RPMI7951 (cell line): ENCODE data around the gene SCAF1. TPM values are rescaled to one million over a fixed set of nuclear protein-coding genes. Genes with fewer than 3 reads are reported as not detected.

Source experiments
- DNase-seq: peaks from one replicate; pipeline ENCODE4 v3.0.0-alpha.2; 2012; ENCODE audit warnings: low read depth
- total RNA-seq: library from RNA; depleted of rRNA; stranded (reverse); fragments of >200 nt; shearing (Covaris generic); gene quantifications from 2 replicates; pipeline ENCODE4 v1.2.3, GENCODE V29; 2014

Gene SCAF1
- total RNA-seq, 1 experiment from 2014 or later, result 7.1 TPM

DNA sequence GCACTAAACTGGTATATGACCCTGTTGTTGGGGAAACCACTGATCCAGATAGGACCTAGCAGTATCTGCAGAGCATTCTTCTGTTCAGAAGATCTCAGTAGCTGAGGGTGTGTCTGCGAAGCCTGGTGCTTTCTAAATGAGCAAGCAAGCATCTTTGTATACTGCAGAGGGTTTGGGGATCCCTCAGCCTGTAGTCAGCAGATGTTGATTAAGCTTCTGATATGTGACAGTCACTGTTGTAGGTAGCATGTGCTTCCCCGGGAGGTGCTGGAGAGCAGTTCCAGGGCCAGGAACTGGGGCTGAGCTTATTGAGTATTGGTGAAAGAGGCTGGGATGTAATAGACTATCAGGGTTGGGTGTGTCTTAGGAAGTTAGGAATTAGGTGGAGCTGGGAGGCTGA is 1.5 kb downstream of the SCAF1 start:
- no peak for DNase-seq

- no peak for DNase-seq
Observed at GRCh38 chr19:49645592-49645991, 3.6 kb downstream of the SCAF1 start.

DNA sequence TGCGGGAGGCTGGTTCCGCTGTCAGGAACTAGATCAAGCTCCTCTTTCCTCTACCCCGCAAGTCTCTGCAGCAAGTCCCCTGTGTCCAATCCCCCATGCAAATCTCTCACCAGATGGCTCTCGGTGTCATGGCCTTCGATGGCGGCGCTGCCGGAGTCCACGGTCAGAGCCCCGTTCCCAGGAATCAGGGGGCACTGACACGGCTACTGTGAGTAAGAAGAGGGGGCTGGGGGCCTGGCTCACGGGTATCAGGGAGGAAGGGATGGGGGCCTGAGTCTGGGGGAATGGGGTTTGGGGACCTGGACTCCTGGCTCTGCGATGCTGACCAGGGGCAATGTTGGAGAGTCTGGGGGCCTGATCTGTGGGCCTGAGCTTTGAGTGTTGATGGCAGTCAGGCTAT is 4.0 kb downstream of the SCAF1 start:
- DNase-seq, result no peak

DNA sequence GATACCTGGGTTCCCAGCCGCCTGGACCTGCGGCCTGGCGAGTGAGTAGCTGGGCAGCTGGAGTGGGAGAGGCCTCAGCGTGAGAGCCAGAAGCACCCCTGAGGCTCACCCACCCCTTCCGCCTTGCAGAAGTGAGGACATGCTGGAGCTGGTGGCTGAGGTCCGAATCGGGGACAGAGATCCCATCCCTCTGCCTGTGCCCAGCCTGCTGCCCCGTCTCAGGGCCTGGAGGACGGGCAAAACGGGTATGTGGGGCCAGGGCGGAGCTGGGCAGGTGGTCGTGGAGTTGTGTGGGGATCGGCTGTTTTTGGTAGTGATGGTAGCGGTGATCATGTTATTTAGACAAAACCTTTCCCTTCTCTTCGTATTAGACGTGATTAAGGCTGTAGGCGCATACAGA is 4.6 kb downstream of the SCAF1 start:
- no peak for DNase-seq

- no peak for DNase-seq
Observed at GRCh38 chr19:49651029-49651819, 9.2 kb downstream of the SCAF1 start.

- DNase-seq, result no peak
Observed at GRCh38 chr19:49651820-49652550, 10.0 kb downstream of the SCAF1 start.

DNA sequence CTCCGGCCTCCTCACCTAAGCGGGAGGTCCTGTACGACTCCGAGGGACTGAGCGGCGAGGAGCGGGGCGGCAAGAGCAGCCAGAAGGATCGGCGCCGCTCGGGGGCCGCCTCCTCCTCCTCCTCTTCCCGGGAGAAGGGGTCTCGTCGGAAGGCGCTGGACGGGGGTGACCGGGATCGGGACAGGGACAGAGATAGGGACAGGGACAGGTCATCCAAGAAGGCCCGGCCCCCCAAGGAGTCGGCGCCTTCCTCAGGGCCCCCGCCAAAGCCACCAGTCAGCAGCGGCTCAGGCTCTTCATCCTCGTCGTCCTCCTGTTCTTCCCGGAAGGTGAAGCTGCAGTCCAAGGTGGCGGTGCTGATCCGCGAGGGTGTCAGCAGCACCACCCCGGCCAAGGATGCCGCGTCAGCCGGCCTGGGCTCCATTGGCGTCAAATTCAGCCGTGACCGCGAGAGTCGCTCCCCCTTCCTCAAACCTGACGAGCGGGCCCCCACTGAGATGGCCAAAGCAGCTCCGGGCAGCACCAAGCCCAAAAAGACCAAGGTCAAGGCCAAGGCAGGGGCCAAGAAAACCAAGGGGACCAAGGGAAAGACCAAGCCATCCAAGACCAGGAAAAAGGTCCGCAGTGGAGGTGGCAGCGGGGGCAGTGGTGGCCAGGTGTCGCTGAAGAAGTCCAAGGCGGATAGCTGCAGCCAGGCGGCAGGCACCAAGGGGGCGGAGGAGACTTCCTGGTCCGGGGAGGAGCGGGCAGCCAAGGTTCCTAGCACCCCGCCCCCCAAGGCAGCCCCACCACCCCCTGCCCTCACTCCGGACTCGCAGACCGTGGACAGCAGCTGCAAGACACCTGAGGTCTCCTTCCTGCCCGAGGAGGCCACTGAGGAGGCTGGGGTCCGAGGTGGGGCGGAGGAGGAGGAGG is 10.8 kb downstream of the SCAF1 start:
- DNase-seq, result no peak

GRCh38 chr19:49653466-49653806 is 11.4 kb downstream of the SCAF1 start:
- DNase-seq, result no peak

DNA sequence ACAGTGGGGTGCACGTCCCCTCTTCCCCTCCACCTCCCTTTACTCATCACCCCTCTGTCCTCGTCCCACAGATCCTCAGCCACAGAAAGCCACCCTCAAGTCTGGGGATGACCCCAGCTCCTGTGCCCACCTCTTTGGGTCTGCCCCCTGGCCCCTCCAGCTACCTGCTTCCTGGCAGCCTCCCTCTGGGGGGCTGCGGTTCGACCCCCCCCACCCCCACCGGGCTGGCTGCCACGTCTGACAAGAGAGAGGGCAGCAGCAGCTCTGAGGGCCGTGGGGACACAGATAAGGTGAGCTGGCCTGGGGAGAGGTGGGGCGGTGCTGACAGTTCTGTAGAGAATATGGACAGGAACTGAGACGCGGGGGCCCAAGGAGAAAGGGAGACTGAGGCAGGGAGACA is 12.6 kb downstream of the SCAF1 start:
- no peak for DNase-seq

DNA sequence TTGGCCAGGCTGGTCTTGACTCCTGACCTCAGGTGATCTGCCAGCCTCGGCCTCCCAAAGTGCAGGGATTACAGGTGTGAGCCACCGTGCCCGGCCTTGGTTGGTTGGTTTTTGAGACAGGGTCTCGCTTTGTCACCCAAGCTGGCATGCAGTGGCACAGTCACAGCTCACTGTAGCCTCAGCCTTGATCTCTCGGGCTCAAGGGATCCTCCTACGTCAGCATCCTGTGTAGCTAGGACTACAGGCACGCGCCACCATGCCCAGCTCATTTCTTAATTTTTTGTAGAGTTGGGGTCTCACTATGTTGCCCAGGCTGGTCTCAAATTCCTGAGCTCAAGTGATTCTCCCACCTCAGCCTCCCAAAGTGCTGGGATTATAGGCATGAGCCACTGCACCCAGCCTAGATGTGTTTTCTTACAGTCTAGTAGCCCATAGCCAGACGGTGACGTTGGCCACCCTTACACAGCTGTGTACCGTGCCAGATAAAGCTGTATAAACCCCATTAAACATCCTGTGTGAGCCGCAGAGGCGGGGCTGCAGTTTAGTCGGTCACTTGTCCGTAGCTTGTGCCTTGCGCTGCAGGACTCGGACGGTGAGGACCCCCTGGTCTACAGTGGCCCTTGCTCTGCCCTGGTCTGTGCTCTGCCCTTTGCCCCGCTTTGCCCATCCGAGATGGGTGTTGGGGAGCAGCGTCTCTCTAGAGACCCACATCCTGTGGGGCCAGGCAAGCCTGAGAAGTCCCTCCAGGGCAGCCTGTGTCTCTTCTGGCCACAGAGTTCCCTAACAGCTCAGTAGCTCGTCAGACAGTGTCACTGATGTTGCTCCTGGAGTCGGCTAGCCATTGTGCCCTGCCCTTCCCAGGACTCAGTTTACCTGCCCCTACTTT is 13.8 kb downstream of the SCAF1 start:
- no peak for DNase-seq

GRCh38 chr19:49656456-49657109 is 14.6 kb downstream of the SCAF1 start:
- no peak for DNase-seq

DNA sequence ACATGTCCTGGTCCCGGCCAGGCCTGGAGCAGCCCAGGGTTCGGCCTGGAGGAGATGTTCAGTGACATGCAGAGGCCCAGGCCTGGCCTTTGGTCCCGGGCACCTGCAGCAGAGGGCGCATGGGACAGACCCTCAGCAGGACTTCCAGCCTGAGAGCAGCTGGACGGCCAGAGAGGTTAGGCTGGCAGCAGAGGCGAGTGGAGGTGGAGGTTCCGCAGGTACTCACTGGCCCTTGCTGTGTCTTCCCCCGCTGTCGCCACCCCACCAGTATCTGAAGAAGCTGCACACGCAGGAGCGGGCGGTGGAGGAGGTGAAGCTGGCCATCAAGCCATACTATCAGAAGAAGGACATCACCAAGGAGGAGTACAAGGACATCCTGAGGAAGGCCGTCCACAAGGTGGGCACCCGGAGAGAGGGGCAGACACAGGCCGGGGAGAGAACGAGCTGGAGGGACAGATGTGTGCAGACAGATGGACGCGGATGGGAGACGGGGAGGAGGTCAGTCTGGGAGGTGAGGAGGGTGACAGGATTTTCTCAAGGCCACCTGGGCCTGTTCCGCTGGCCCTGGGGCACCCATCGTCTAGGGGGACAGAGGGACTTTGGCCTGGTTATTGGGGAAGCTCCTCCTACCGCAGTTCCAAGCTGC is 15.6 kb downstream of the SCAF1 start:
- no peak for DNase-seq

DNA sequence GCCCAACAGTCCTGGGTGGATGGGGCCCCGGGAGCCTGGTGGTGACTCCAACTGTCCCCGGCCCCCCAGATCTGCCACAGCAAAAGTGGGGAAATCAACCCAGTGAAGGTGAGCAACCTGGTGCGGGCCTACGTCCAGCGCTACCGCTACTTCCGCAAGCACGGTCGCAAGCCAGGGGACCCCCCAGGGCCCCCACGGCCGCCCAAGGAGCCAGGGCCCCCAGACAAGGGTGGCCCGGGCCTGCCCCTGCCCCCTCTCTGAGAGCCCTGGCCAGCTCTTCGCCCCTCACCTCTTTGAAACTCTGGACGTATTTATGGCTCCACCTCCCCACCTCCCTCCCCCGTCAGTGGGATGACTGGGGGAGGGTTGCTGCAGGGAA is 16.1 kb downstream of the SCAF1 start:
- DNase-seq, result no peak

DNA sequence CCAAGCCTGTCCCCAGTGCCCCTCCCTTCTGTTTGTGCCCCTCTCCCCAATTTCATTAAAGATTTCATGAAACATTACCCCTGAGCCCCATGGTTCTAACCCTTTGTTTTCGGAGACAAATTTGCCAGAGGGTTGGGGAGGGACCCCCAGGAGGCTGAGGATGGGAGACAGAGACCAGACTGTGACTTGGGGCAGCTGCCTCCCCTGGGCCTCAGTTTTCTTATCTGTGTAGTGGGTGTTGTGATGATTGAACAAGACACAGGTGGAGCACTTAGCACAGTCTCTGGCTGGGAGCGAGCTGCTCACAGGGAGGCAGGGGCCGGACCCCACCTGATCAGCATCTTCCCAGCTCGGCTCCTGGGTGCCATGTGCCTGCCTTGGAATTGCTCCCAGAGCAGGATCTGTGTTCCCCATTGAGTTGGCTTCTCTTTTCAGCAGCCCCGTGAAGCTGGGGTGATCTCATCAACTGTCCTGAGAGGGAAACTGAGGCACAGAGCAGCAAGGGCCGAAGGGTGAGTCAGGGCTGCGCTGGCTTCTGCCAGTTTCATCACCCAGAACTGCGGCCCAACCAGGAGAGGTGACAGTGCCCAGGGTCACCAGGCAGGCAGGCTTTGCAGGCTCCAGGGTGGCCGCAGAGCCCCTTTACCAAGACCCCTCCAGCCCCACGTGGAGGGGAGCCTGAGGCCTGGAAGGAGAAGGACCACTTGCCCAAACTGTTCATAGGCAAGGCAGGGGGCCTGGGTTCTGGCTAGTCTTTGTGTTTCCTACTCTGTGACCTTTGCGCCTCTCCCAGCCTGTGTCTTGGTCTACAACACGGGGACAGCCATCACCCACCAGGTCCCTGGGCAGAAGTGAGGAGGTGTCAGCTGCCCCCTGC is 16.8 kb downstream of the SCAF1 start:
- no peak for DNase-seq

DNA sequence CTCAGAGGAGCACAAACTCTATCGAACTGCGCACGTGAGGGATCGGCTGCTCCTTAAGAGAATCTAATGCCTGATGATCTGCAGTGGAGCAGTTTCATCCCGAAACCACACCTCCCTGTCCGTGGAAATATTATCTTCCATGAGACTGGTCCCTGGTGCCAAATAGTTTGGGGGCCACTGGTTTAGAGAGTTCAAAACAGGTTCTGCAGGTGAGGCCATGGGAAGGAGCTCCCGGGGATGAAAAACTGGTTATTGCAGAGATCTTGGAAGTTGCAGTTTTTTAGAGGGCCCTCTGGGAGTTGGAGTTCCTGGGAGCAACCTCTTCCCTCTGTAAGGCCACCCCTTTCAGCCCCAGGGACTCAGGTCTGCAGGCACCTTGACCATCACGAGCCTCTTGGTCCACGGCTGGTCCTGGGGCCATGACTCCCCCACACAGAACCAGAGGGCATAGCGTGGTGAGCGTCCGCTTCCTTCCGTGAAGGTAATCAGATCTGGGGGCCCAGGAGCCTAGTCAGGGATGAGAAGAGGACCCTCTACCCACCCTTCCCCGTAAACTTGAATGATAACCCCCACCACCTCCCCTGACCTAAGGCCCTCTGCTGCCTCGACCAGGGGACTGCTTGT is 18.4 kb downstream of the SCAF1 start:
- DNase-seq, result no peak

DNA sequence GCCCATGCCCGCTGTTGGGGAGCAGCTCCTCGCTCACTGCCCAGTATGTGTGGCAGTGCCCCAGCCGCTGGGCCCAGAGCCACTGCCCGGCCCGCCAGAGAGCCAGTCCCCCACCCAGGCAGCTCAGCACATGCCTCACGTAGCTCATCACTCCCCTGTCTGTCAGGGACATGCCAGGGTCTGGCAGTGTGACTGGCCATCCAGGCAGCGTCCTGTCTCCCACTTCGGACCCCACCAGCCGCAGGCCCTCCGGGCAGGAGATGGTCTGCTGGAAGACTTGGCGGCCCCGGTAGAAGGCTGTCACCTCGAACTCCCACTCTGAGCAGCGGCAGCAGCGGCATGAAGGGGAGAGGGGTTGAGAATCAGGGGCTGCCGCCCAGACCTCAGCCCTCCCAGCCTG is 20.0 kb downstream of the SCAF1 start:
- DNase-seq, result no peak

DNA sequence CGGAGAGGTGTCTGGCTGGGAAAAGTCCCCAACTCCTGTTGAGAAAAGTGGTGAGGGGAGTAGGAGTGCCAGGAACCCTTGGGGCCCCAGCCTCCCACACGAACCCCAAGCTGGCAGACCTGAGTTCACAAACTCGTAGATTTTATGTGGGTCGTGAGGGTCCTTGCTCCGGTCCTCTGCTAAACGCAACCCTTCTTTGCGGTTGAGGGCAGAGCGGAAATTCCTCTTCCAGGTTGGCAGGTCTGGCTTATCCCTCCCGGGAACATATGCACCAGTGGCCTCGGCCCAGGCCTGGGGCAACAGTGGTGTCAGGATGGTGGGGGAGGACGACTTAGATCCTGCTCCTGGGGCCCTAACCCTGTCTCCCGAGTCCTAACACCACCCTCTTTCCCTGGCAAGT is 21.2 kb downstream of the SCAF1 start:
- DNase-seq, result no peak

DNA sequence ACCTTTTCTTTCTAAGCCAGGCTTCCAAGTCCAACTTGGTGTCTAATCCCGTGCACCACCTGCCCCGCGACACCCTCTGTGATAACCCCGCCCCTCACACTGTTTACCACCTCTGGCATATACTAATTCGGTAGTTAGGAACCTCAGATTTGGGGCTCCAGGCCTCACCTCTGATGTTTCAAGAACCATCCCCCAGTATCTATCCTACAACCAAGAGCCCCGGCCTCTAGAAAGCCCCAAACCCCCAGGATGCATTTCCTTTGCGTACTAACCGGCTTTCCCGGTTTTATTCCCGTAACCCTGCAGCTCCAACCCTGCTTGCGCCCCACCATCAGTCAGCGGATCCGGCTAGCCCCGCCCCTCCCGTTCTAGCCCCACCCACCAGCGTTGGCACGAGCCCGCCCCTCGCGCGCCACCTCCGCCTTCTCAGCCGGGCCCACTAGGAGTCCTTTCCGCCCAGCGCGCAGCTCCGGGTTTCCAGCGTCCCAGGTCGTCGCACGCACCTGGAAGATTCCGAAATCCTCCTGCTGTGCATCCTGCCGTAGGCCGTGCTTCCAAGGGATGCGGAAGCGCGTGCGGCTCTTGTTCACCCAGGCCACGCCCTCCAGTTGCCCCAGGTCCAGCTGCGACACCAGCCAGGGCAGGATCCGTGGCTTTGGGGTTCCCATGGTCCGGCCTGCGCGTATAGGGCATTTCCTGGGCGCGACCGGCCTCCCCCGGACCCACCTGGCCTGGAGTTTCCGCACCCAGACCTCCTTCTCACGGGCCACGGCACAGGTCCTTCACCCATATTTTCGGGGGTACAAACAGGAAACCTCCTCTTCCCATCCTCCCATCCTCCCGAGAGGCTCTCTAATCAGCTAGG is 22.4 kb downstream of the SCAF1 start:
- peak; percentile 79 for DNase-seq
